ENCODE data around the gene AGPAT1.

DNA sequence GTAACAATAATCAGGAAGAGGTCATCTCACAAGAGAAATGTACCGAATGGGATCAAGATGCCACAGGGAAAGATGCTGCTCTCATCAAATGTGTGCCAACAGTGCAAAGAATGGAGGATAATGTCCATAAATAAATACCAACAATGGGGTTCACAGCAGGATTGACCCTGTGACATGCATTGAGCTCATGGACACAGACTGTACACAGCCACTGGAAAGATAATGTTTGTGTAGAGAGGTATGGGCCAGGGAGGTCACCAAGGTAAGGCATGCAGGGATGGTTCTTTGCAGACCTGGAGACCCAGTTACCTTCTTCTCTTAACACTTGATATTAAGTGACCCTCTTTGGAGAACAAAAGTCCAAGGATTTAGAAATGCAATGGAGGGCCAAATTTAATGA, 1.5 kb downstream of the AGPAT1 start:
- TF ChIP-seq CTCF (IDR thresholded peaks at IDR 0.05; ENCODE audit: control extremely low read depth in 1 of 3, insufficient read depth in 1 of 3, low read depth in 1 of 3, low read length in 3 of 3) (no peak), MAFK (IDR thresholded peaks at IDR 0.05; ENCODE audit: low read depth, low read length) (no peak), POLR2AphosphoS5 (IDR thresholded peaks at IDR 0.05; ENCODE audit: low read depth, low read length) (no peak), NANOG (IDR thresholded peaks at IDR 0.05; ENCODE audit: insufficient read depth, low read depth, low read length, poor library complexity, severe bottlenecking) (no peak)
